SK-N-SH (cell line): ENCODE measurements around the gene DNAH1. TPM values are rescaled to one million over a fixed set of nuclear protein-coding genes. Genes with fewer than 3 reads are reported as not detected.

ENCODE experiments used
- CTCF ChIA-PET: fragments of 300-600, 350-600 bp; formaldehyde crosslinking; extraction: SDS; loops from one replicate; lab custom pipeline; 2021; lab: Yijun Ruan, JAX
- POLR2A ChIA-PET: fragments of 350-600 bp; sonication (Branson Sonifier 250); formaldehyde crosslinking; extraction: SDS; loops from one replicate; lab custom pipeline; 2020; ENCODE audit warnings: antibody characterized with exemption, inconsistent platforms; lab: Yijun Ruan, JAX
- DNase-seq: peaks from one replicate; pipeline ENCODE4 v3.0.0; 2012
- H2AFZ ChIP-seq: fragments of 200-600 bp; sonication (generic); 2 replicates; pipeline ENCODE4 v1.8.1; 2016; ENCODE audit warnings: antibody characterized with exemption, mild to moderate bottlenecking, low read depth
- H3F3A ChIP-seq: fragments of 200-600 bp; sonication (generic); replicated peaks from 2 replicates; pipeline ENCODE3; 2016; ENCODE audit warnings: antibody characterized with exemption, mild to moderate bottlenecking; ENCODE audit not compliant: insufficient read depth
- H3K27ac ChIP-seq, 2 experiments: fragments of 200-500 bp in 1 of 2; fragments of 200-600 bp in 1 of 2; sonication (Bioruptor generic) in 1 of 2; sonication (generic), shearing (Covaris generic) in 1 of 2; 2 replicates each; pipeline versions ENCODE4 v1.5.1 to v1.6.1; 2014 to 2016; ENCODE audit warnings: low read depth in 2 of 2, inconsistent platforms in 1 of 2, low read length in 1 of 2, mild to moderate bottlenecking in 1 of 2, mixed read lengths in 1 of 2
- H3K27me3 ChIP-seq: fragments of 200-600 bp; sonication (generic), shearing (Covaris generic); 2 replicates; pipeline ENCODE4 v1.6.1; 2016; ENCODE audit warnings: mixed run types; ENCODE audit not compliant: insufficient read depth
- H3K36me3 ChIP-seq, 2 experiments: fragments of 200-500 bp in 1 of 2; fragments of 200-600 bp in 1 of 2; sonication (Bioruptor generic) in 1 of 2; sonication (generic) in 1 of 2; replicated peaks in 1 of 2; 2 replicates each; pipeline versions ENCODE3 to v1.5.1; 2014 to 2016; ENCODE audit warnings: low read length in 1 of 2, mild to moderate bottlenecking in 1 of 2; ENCODE audit not compliant: insufficient read depth in 2 of 2, control insufficient read depth in 1 of 2
- H3K4me1 ChIP-seq, 2 experiments: fragments of 200-500 bp in 1 of 2; fragments of 200-600 bp in 1 of 2; sonication (Bioruptor generic) in 1 of 2; sonication (generic), shearing (Covaris generic) in 1 of 2; 2 replicates each; pipeline versions ENCODE4 v1.5.1 to v1.6.1; 2014 to 2016; ENCODE audit warnings: low read depth in 1 of 2, low read length in 1 of 2, mixed run types in 1 of 2; ENCODE audit not compliant: insufficient read depth in 2 of 2, control insufficient read depth in 1 of 2
- H3K4me2 ChIP-seq: fragments of 200-600 bp; sonication (generic), shearing (Covaris generic); 2 replicates; pipeline ENCODE4 v1.6.1; 2017; ENCODE audit warnings: mixed run types
- H3K4me3 ChIP-seq, 2 experiments: fragments of 200-500 bp in 1 of 2; fragments of 200-600 bp in 1 of 2; sonication (Bioruptor generic) in 1 of 2; sonication (generic), shearing (Covaris generic) in 1 of 2; 2 replicates each; pipeline versions ENCODE4 v1.5.1 to v1.8.1; 2014 to 2016; ENCODE audit warnings: low read depth in 2 of 2, inconsistent platforms in 1 of 2, low read length in 1 of 2, mild to moderate bottlenecking in 1 of 2, mixed read lengths in 1 of 2, moderate library complexity in 1 of 2
- H3K79me2 ChIP-seq: fragments of 200-600 bp; sonication (generic); 2 replicates; pipeline ENCODE4 v1.8.1; 2017; ENCODE audit warnings: mild to moderate bottlenecking; ENCODE audit not compliant: insufficient read depth
- H3K9ac ChIP-seq: fragments of 200-600 bp; sonication (generic); 2 replicates; pipeline ENCODE4 v1.6.1; 2017; ENCODE audit warnings: mixed run types
- H3K9me2 ChIP-seq: fragments of 200-600 bp; sonication (generic); 2 replicates; pipeline ENCODE4 v1.6.1; 2017; ENCODE audit warnings: mixed run types
- H3K9me3 ChIP-seq: fragments of 200-600 bp; sonication (generic); 2 replicates; pipeline ENCODE4 v1.6.1; 2017; ENCODE audit warnings: mixed run types, mild to moderate bottlenecking, moderate library complexity
- H4K20me1 ChIP-seq: fragments of 200-600 bp; sonication (generic); 2 replicates; pipeline ENCODE4 v1.6.1; 2017; ENCODE audit warnings: mild to moderate bottlenecking, mixed run types; ENCODE audit not compliant: insufficient read depth
- CHD2 ChIP-seq: fragments of 150-350 bp; IDR thresholded peaks from 2 replicates; pipeline ENCODE4 v1.6.1; 2018; ENCODE audit warnings: low read length; ENCODE audit not compliant: partially characterized antibody
- EZH2phosphoT487 ChIP-seq: fragments of 200-600 bp; sonication (generic); IDR thresholded peaks from 2 replicates; pipeline ENCODE4 v1.6.1; 2017; ENCODE audit warnings: low read depth, mixed run types, mild to moderate bottlenecking, antibody characterized with exemption, moderate library complexity, borderline replicate concordance
- FOXM1 ChIP-seq: IDR thresholded peaks from 2 replicates; pipeline ENCODE4 v1.4.0; 2012; ENCODE audit warnings: low read depth, mild to moderate bottlenecking
- IRF3 ChIP-seq: fragments of 150-350 bp; IDR thresholded peaks from 2 replicates; pipeline ENCODE4 v1.6.1; 2016; ENCODE audit warnings: mild to moderate bottlenecking, low read depth, low read length
- JUND ChIP-seq: IDR thresholded peaks from 2 replicates; pipeline ENCODE4 v1.4.0; 2012
- MEF2A ChIP-seq: IDR thresholded peaks from 2 replicates; pipeline ENCODE4 v1.4.0; 2012; ENCODE audit warnings: low read depth, borderline replicate concordance
- NFIC ChIP-seq: IDR thresholded peaks from 2 replicates; pipeline ENCODE4 v1.4.0; 2012; ENCODE audit warnings: borderline replicate concordance
- RCOR1 ChIP-seq: fragments of 150-350 bp; IDR thresholded peaks from 2 replicates; pipeline ENCODE4 v1.6.1; 2017; ENCODE audit warnings: antibody characterized with exemption, low read length
- REST ChIP-seq: IDR thresholded peaks from 2 replicates; pipeline ENCODE4 v1.6.1; 2012; ENCODE audit warnings: mild to moderate bottlenecking, low read depth, low read length, moderate library complexity
- SIN3A ChIP-seq: IDR thresholded peaks from 2 replicates; pipeline ENCODE4 v1.6.1; 2012; ENCODE audit warnings: low read depth, mild to moderate bottlenecking, low read length, moderate library complexity, borderline replicate concordance
- SMC3 ChIP-seq: IDR thresholded peaks from 2 replicates; pipeline ENCODE4 v1.6.1; 2012; ENCODE audit warnings: low read depth, low read length, improper control_type of control experiment
- TAF1 ChIP-seq: IDR thresholded peaks from 2 replicates; pipeline ENCODE4 v1.6.1; 2012; ENCODE audit warnings: low read depth, mild to moderate bottlenecking, low read length, moderate library complexity, borderline replicate concordance
- TEAD4 ChIP-seq: IDR thresholded peaks from 2 replicates; pipeline ENCODE4 v1.4.0; 2012; ENCODE audit warnings: mild to moderate bottlenecking, borderline replicate concordance; ENCODE audit not compliant: insufficient read depth
- ZBTB33 ChIP-seq: IDR thresholded peaks from 2 replicates; pipeline ENCODE4 v1.4.0; 2012; ENCODE audit warnings: low read depth, borderline replicate concordance
- WGBS: methylation state at CpG from one replicate; pipeline ENCODE4 v1.1.6; 2017; ENCODE audit warnings: low lambda C conversion rate; 5-methylcytosine and 5-hydroxymethylcytosine counted together
- polyA plus RNA-seq, 3 experiments: library from polyadenylated mRNA; depleted of rRNA; stranded (reverse); fragments of >200 nt; gene quantifications; 2 replicates each; pipeline ENCODE4 v1.2.3, GENCODE V29; 2012

The DNAH1 gene
- polyA plus RNA-seq, 1 of the 3 experiments (the other 2 are of a cell fraction), result 5.1 TPM

- TF ChIP-seq ZBTB33, result no peak
- no peak for TF ChIP-seq IRF3
- no peak for TF ChIP-seq JUND
- TF ChIP-seq TAF1, result no peak
- TF ChIP-seq EZH2phosphoT487, result no peak
- TF ChIP-seq NFIC, result no peak
- TF ChIP-seq SMC3, result no peak
- TF ChIP-seq MEF2A, result no peak
- TF ChIP-seq CHD2, result no peak
These were observed 39.4 kb downstream of the DNAH1 start (continued) for GRCh38 chr3:52355526-52355925.

GRCh38 chr3:52356126-52356525 is 40.0 kb downstream of the DNAH1 start:
- Histone ChIP-seq H3K4me1 (no peaks in the 10 kb centered on the region; a peak in 1 of 4 replicates), H3K79me2 (no peaks in the 10 kb centered on the region), H3K9me3 (no peaks in the 10 kb centered on the region), H3K9ac (no peak overlapping the region), H4K20me1 (no peaks in the 10 kb centered on the region), H3K27ac (no peak overlapping the region), H3K9me2 (no peaks in the 10 kb centered on the region), H3K27me3 (no peaks in the 10 kb centered on the region), H3K36me3 (no peaks in the 10 kb centered on the region), H3F3A (no peaks in the 10 kb centered on the region), H3K4me2 (no peak overlapping the region), H3K4me3 (no peak overlapping the region), H2AFZ (no peak overlapping the region)
- WGBS, result 61% methylated on average over 4 of the region's 4 CpGs
- POLR2A ChIA-PET, result no interaction called here
- DNase-seq, result no peak
- TF ChIP-seq TEAD4 (no peak), FOXM1 (no peak), SIN3A (no peak), RCOR1 (no peak), TAF1 (no peak), REST (no peak)
- CTCF ChIA-PET, result interaction anchor here (1.0 to 32.8 kb wide), 4 partner anchors 16 to 62 kb away, joined by 3 to 504 read pairs (median 4); partner anchors contain the start of gene GLYCTK
